GM19238 (cell line): ENCODE results near the gene SLC6A8.
"Not testable (repeated sequence)": the region's sequence is repeated elsewhere in the genome, so short reads cannot be mapped to it uniquely, and the experiment has no call there.

ENCODE experiments used
- DNase-seq: peaks from one replicate; pipeline ENCODE4 v3.0.0; 2011; ENCODE audit warnings: low spot score; ENCODE audit not compliant: insufficient read length

The SLC6A8 gene

GRCh38 chrX:153671589-153672530 is 15.9 kb upstream of the SLC6A8 start:
- no peak for DNase-seq

GRCh38 chrX:153672531-153673427 is 14.9 kb upstream of the SLC6A8 start:
- no peak for DNase-seq

GRCh38 chrX:153673428-153674218 is 14.1 kb upstream of the SLC6A8 start, which contains the start of gene PNCK:
Gene PNCK, minus strand, starts transcription at chrX:153673813. Its CDS starts 737 bp downstream, at chrX:153673076.
- DNase-seq = no peak

- DNase-seq = no peak
These were observed 13.4 kb upstream of the SLC6A8 start for GRCh38 chrX:153674219-153674851.

GRCh38 chrX:153681175-153681574 is 6.6 kb upstream of the SLC6A8 start:
- DNase-seq = no peak

GRCh38 chrX:153683486-153683885 is 4.2 kb upstream of the SLC6A8 start:
- DNase-seq = not testable (repeated sequence)

- DNase-seq = no peak
These were observed 3.1 kb upstream of the SLC6A8 start for GRCh38 chrX:153684467-153685155.

- no peak for DNase-seq
These were observed 2.6 kb upstream of the SLC6A8 start for GRCh38 chrX:153685156-153685536.

GRCh38 chrX:153685751-153686696 is 1.7 kb upstream of the SLC6A8 start:
- no peak for DNase-seq

- no peak for DNase-seq
These were observed 1.0 kb upstream of the SLC6A8 start for GRCh38 chrX:153686711-153687110.

- DNase-seq = no peak
These were observed 345 bp downstream of the SLC6A8 start for GRCh38 chrX:153688071-153688470.

GRCh38 chrX:153688506-153688905 is 780 bp downstream of the SLC6A8 start:
- DNase-seq = no peak

GRCh38 chrX:153688911-153689590 is 1.3 kb downstream of the SLC6A8 start:
- no peak for DNase-seq

- DNase-seq = no peak
These were observed 2.1 kb downstream of the SLC6A8 start for GRCh38 chrX:153689654-153690465.

GRCh38 chrX:153690466-153690865 is 2.7 kb downstream of the SLC6A8 start:
- no peak for DNase-seq

GRCh38 chrX:153691032-153691827 is 3.5 kb downstream of the SLC6A8 start:
- DNase-seq = not testable (repeated sequence)

GRCh38 chrX:153692003-153692402 is 4.3 kb downstream of the SLC6A8 start:
- DNase-seq = no peak
